HG02678 (cell line): ENCODE data around the gene HECTD1.
"Not testable (repeated sequence)": the region's sequence is repeated elsewhere in the genome, so short reads cannot be mapped to it uniquely, and the experiment has no call there.

Experiments used
- ATAC-seq: cut with Tn5 transposase; IDR thresholded peaks from one replicate; pipeline ENCODE4 v1.9.1; 2021; ENCODE audit warnings: mild to moderate bottlenecking, moderate library complexity; ENCODE audit not compliant: unreplicated experiment

HECTD1 gene

GRCh38 chr14:31207755-31208545, at the start of gene HECTD1:
Gene HECTD1, minus strand, starts transcription at chr14:31207793. Its CDS starts 1,857 bp downstream, at chr14:31205936.
- peak; percentile 71 for ATAC-seq

DNA sequence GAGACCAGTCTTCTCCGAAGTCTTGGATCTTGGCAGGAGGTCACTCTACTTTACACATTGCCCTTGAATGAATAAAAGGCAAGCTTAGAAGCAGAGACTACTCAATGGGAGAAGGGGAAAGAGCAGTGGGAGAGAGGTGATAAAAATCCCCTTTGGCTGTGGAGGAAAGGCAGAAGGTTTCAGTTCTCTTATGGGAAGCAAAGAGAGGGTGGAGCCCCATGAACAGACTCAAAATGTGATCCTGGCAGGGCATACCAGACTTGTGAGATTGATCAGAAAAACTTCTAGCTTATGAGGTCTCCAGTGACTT, 49.6 kb upstream of the HECTD1 start:
- ATAC-seq: no peak

DNA sequence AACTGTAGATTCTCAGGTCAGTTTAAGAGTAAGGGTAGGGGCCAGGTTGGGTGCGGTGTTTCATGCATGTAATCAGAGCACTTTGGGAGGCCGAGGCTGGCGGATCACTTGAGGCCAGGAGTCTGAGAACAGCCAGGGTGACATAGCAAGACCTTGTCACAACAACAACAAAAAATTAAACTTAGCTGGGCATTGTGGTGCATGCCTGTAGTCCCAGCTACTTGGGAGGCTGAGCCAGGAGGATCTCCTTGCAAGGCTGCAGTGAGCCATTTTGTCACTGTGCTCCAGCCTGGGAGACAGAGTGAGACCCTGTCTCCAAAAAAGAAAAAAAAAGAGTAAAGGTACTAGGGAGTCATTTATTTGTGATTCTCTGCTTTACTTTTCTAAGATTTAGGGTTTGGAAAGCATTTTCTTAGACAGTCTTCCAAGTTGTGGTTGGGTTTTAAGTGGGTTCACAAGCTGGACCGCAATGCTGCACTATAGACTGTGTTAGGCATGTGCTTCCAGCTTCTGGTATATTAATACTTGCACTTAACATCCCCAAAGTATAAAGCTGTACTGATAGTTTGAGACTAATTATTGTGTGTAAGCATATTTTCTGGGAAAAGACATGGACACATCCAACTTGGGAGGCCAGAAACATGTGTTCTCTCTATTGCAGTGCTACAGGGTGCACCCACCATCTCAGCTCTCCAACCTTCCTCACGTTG, 49.1 kb upstream of the HECTD1 start:
- no peak for ATAC-seq

GRCh38 chr14:31255918-31256317, 48.3 kb upstream of the HECTD1 start:
- not testable (repeated sequence) for ATAC-seq

- no peak for ATAC-seq
These were observed 47.7 kb upstream of the HECTD1 start for GRCh38 chr14:31255286-31255685.

DNA sequence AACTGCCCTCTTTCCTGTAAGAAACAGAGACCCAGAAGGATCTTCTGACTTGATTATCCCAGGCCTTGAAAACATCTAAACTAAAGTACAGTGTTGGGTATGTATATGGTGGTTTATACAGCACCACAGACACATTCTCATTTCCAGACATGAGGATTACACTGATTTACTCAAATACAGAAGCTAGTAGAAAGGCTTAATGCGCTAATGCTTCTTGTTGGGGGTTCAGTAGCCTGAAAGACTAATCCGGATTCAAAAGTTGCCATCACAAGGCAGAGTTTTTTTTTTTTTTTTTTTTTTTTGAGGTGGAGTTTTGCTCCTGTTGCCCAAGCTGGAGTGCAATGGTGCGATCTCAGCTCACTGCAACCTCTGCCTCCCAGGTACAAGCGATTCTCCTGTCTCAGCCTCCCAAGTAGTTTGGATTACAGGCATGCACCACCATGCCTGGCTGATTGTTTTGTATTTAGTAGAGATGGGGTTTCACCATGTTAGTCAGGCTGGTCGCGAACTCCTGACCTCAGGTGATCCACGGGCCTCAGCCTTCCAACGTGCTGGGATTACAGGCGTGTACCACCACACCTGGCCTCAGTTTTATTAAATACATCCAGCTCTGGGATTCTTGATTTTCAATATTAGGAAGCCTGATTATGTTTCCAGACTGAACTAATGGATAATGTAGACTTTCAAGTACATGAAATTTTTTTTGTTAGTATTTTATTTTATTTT, 46.3 kb upstream of the HECTD1 start:
- no peak for ATAC-seq

DNA sequence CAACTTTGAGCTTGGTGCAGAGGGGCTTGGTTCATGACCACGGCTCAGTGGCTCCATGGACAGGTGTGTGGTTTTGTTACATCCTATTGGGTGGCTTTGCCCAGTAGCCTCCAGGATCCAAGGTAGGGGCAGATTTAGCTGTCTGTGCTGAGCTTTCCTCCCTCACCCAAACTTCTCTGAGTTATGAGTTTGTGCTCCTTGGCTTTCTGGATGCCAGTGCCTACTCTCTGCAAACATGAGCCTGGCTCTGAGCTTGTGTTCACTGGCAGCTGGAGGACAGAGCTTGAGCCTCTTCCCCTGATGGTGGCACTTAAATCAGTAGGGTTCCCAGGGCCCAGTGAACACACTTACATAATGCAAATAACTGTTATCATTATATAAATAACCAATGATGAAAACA, 45.3 kb upstream of the HECTD1 start:
- no peak for ATAC-seq

- ATAC-seq: no peak
These were observed 43.7 kb upstream of the HECTD1 start for GRCh38 chr14:31251028-31251958.

DNA sequence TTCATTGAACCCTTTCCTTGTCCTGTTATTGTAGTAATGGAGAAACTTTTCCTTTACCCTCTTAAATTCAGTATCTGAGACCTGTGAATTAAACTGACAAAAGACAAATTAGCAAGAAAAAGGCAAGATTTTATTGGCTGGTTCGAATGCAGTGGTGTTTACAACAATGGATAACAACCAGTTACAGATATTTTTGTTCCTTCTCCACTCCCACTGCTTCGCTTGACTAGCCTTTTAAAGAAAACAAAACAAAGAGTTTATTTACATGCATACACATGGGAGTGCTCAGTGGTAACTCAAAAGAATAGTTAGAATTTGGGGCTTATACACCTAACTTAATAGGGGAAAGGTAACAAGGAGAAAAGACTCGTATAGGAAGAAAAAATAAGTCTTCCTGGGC, 37.0 kb upstream of the HECTD1 start:
- ATAC-seq: no peak

GRCh38 chr14:31243860-31244259, 36.3 kb upstream of the HECTD1 start:
- ATAC-seq: no peak

DNA sequence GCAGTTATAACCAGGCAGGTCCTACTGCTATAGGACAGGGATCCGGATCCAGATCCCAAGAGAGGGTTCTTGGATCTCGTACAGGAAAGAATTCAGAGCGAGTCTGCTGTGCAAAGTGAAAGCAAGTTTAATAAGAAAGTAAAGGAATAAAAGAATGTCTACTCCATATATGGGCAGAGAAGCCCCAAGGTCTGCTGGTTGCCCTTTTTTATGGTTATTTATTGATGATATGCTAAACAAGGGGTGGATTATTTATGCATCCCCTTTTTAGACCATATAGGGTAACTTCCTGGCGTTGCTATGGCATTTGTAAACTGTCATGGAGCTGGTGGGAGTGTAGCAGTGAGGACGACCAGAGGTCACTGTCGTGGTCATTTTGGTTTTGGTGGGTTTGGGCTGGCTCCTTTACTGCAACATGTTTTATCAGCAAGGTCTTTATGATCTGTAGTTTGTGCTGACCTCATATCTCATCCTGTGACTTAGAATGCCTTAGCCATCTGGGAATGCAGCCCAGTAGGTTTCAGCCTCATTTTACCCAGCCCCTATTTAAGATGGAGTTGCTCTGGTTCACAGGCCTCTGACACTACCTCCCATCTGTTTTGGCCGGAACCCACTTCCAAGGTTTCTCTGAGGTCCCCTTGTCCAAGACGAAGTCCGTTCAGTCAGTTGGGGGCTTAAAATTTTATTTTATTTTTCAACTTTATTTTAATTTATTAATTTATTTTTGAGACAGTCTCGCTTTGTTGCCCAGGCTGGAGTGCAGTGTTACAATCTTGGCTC, 34.8 kb upstream of the HECTD1 start:
- ATAC-seq: not testable (repeated sequence)

DNA sequence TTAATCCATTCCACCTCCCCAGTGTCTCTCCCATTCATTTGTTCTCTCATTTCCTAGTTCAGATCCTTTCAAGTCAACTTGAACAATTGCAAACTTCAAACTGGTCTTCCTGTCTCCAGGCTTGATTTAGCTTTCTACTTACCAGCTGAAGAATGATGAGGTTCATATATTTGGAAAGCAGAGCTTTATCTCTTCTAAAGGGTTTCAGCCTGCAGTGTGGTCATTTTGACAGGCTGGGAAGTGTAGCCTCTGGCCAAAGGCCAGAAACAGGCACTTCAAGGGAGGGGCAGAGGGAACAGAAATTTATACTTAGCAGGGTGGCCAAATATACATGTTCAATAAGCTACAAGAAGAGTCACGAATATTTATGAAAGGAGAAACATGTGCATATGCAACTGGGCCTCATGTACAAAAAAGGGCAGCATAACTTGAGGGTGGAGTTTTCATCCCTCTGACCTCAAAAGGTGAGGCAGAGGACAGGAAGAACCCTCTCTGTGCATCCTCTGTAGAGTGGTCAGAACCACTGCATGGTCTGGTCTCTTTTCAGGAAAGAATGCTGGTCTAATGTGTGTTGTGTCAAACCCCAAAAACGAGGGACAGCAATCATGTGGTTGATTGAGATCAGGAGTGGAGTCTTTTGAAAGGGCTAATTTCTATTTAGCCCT, 34.0 kb upstream of the HECTD1 start:
- no peak for ATAC-seq

GRCh38 chr14:31239741-31240140, 32.1 kb upstream of the HECTD1 start:
- no peak for ATAC-seq

DNA sequence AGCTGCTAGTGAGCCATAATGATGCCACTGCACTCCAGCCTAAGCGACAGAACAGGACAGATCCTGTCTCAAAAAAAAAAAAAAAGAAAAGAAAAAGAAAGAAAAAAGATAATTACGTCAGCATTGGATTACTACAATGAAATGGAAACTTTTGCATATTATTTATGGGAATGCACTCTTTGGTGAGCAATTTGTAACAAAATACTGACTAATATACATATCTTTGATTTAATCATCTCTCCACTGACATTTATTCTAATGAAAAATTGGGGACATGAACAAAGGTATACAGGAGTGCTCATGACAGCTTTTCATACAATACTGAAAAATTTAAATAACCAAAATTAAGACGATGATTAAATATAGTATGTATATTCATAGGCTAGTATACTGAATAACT, 27.9 kb upstream of the HECTD1 start:
- no peak for ATAC-seq

DNA sequence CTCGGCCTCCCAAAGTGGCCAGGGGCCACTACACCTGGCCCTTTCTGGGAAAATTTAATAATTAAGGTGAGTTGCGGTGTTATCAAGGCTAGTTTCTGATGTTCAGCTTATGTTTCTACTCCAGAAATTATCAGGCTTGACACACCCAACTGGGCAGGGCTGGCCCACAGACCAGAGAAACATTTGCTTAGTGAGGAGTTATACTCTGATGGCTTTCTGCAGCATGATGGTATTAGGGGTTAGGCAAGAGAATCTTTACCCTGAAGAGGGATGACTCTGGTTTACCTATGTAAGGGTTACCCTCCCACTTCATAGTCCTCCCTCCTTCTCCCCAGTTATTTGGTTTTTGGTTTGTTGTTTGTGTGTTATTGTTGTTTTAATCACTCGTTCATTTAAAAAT, 24.5 kb upstream of the HECTD1 start:
- ATAC-seq: no peak

GRCh38 chr14:31231272-31231671, 23.7 kb upstream of the HECTD1 start:
- not testable (repeated sequence) for ATAC-seq

- ATAC-seq: no peak
These were observed 23.0 kb upstream of the HECTD1 start for GRCh38 chr14:31230573-31230958.

GRCh38 chr14:31229638-31230572, 22.3 kb upstream of the HECTD1 start:
- no peak for ATAC-seq
